Smooth muscle cell (in vitro differentiated cells): ENCODE results near the gene STPG4. TPM values are rescaled to one million over a fixed set of nuclear protein-coding genes. Genes with fewer than 3 reads are reported as not detected.

Source experiments
- DNase-seq: peaks from one replicate; lab custom pipeline; 2025; ENCODE audit not compliant: unreplicated experiment; lab: John Stamatoyannopoulos, UW
- H2AFZ ChIP-seq: fragments of 200-600 bp; sonication (generic); 2 replicates; pipeline ENCODE4 v1.6.0; 2016; ENCODE audit warnings: antibody characterized with exemption, low read depth, mild to moderate bottlenecking
- H3F3A ChIP-seq: fragments of 200-600 bp; sonication (generic); 2 replicates; pipeline ENCODE4 v1.6.0; 2017; ENCODE audit warnings: antibody characterized with exemption, low read depth
- H3K27ac ChIP-seq: fragments of 200-600 bp; sonication (generic); 2 replicates; pipeline ENCODE4 v1.5.1; 2016; ENCODE audit warnings: low read depth, mild to moderate bottlenecking
- H3K27me3 ChIP-seq: fragments of 200-600 bp; sonication (generic); 2 replicates; pipeline ENCODE4 v1.6.1; 2016; ENCODE audit warnings: low read depth, mild to moderate bottlenecking
- H3K36me3 ChIP-seq: fragments of 200-600 bp; sonication (generic); 2 replicates; pipeline ENCODE4 v1.5.1; 2016; ENCODE audit warnings: low read depth
- H3K4me1 ChIP-seq: fragments of 200-600 bp; sonication (generic); 2 replicates; pipeline ENCODE4 v1.5.1; 2016; ENCODE audit warnings: low read depth
- H3K4me2 ChIP-seq: fragments of 200-600 bp; sonication (generic); 2 replicates; pipeline ENCODE4 v1.6.0; 2016; ENCODE audit warnings: mild to moderate bottlenecking
- H3K4me3 ChIP-seq: fragments of 200-600 bp; sonication (generic); 2 replicates; pipeline ENCODE4 v1.5.1; 2016; ENCODE audit warnings: mild to moderate bottlenecking
- H3K79me2 ChIP-seq: fragments of 200-600 bp; sonication (generic); 2 replicates; pipeline ENCODE4 v1.6.0; 2016; ENCODE audit warnings: low read depth, mild to moderate bottlenecking
- H3K9ac ChIP-seq: fragments of 200-600 bp; sonication (generic); 2 replicates; pipeline ENCODE4 v1.6.0; 2016; ENCODE audit warnings: low read depth
- H3K9me3 ChIP-seq: fragments of 200-600 bp; sonication (generic); replicated peaks from 2 replicates; pipeline ENCODE4 v1.5.1; 2016; ENCODE audit warnings: low read depth
- H4K20me1 ChIP-seq: fragments of 200-600 bp; sonication (generic); 2 replicates; pipeline ENCODE4 v1.6.0; 2016; ENCODE audit warnings: low read depth
- CTCF ChIP-seq: fragments of 200-600 bp; sonication (generic); IDR thresholded peaks from 2 replicates; pipeline ENCODE4 v1.5.1; 2017; ENCODE audit warnings: borderline replicate concordance, mild to moderate bottlenecking, antibody characterized with exemption; ENCODE audit not compliant: insufficient read depth, poor library complexity, severe bottlenecking
- WGBS: methylation state at CpG from one replicate; pipeline ENCODE4 v1.1.7; 2016; ENCODE audit warnings: low lambda C conversion rate; 5-methylcytosine and 5-hydroxymethylcytosine counted together
- polyA plus RNA-seq: library from polyadenylated mRNA; unstranded; fragments of >200 nt; fragmentation: Nextera tagmentation; extraction: Ambion mirVana; gene quantifications from 2 replicates; pipeline ENCODE4 v1.2.1, GENCODE V29; 2016
- total RNA-seq: library from RNA; depleted of rRNA; stranded (reverse); fragments of >200 nt; gene quantifications from 2 replicates; pipeline ENCODE4 v1.2.3, GENCODE V29; 2014

Gene STPG4
- total and polyA plus RNA-seq, 2 experiments from 2014 or later: 0.54 TPM; not detected in 1

- Histone ChIP-seq H3K4me2 (peak overlapping the region; percentile 54), H3K4me3 (no peak overlapping the region), H3K79me2 (no peaks in the 10 kb centered on the region), H3K4me1 (peaks cover 7% of the 10 kb centered on the region), H4K20me1 (no peaks in the 10 kb centered on the region), H3F3A (peaks cover 13% of the 10 kb centered on the region), H3K36me3 (no peaks in the 10 kb centered on the region), H3K27me3 (no peaks in the 10 kb centered on the region), H3K27ac (peak overlapping the region; percentile 60), H3K9ac (no peak overlapping the region), H2AFZ (no peak overlapping the region), H3K9me3 (no peaks in the 10 kb centered on the region)
- TF ChIP-seq CTCF: no peak
- no peak for DNase-seq
- WGBS: 21% methylated on average over 6 of the region's 6 CpGs
Observed at GRCh38 chr2:47089083-47089464, 66.0 kb downstream of the STPG4 start.

GRCh38 chr2:47088371-47089082 lies 66.6 kb downstream of the STPG4 start:
- Histone ChIP-seq H3K4me2 (peak overlapping the region; percentile 54), H3K79me2 (no peaks in the 10 kb centered on the region), H3F3A (peaks cover 11% of the 10 kb centered on the region), H3K27ac (peak overlapping the region; percentile 60), H2AFZ (no peak overlapping the region), H3K4me1 (peaks cover 7% of the 10 kb centered on the region), H3K27me3 (no peaks in the 10 kb centered on the region), H4K20me1 (no peaks in the 10 kb centered on the region), H3K4me3 (no peak overlapping the region), H3K36me3 (no peaks in the 10 kb centered on the region), H3K9me3 (no peaks in the 10 kb centered on the region), H3K9ac (no peak overlapping the region)
- 36% methylated on average over 5 of the region's 5 CpGs for WGBS
- TF ChIP-seq CTCF: peak; percentile 19
- no peak for DNase-seq

GRCh38 chr2:47087051-47087450 lies 68.1 kb downstream of the STPG4 start:
- Histone ChIP-seq H3K4me2 (no peak overlapping the region), H3K4me3 (no peak overlapping the region), H3F3A (peaks cover 11% of the 10 kb centered on the region), H3K9me3 (no peaks in the 10 kb centered on the region), H3K27me3 (no peaks in the 10 kb centered on the region), H3K36me3 (no peaks in the 10 kb centered on the region), H3K79me2 (no peaks in the 10 kb centered on the region), H2AFZ (no peak overlapping the region), H3K4me1 (peaks cover 7% of the 10 kb centered on the region), H3K9ac (no peak overlapping the region), H3K27ac (peak overlapping the region; percentile 50), H4K20me1 (no peaks in the 10 kb centered on the region)
- DNase-seq: no peak
- 86% methylated on average over 3 of the region's 3 CpGs for WGBS
- no peak for TF ChIP-seq CTCF

- Histone ChIP-seq H3K4me2 (no peak overlapping the region), H3K36me3 (no peaks in the 10 kb centered on the region), H4K20me1 (no peaks in the 10 kb centered on the region), H3K27me3 (no peaks in the 10 kb centered on the region), H3K79me2 (no peaks in the 10 kb centered on the region), H3F3A (peaks cover 11% of the 10 kb centered on the region), H3K9ac (no peak overlapping the region), H3K9me3 (no peaks in the 10 kb centered on the region), H3K4me1 (peaks cover 7% of the 10 kb centered on the region), H3K27ac (peak overlapping the region; percentile 50), H3K4me3 (no peak overlapping the region), H2AFZ (no peak overlapping the region)
- no peak for TF ChIP-seq CTCF
- WGBS: 22% methylated on average over 6 of the region's 6 CpGs
- no peak for DNase-seq
Observed at GRCh38 chr2:47086571-47086970, 68.5 kb downstream of the STPG4 start.
